Activated CD4-positive, alpha-beta T cell treated with anti-CD3 and anti-CD28 coated beads, Interleukin-2, amount 50 U/mL, for 24 hours (primary cell): ENCODE data around the gene SPOCK3.
"Not testable (repeated sequence)": the region's sequence is repeated elsewhere in the genome, so short reads cannot be mapped to it uniquely, and the experiment has no call there.

Source experiments
- DNase-seq, 2 donors: peaks; one replicate each; pipeline ENCODE4 v3.0.0-alpha.2; 2020; ENCODE audit warnings: low read depth in 1 of 2, low spot score in 1 of 2

The SPOCK3 gene

GRCh38 chr4:166827629-166828028 lies 406.7 kb downstream of the SPOCK3 start:
- DNase-seq: no peak

- DNase-seq: no peak
Observed at GRCh38 chr4:166827167-166827566, 407.1 kb downstream of the SPOCK3 start.

GRCh38 chr4:166823848-166824247 lies 410.4 kb downstream of the SPOCK3 start:
- DNase-seq: no peak

GRCh38 chr4:166823126-166823525 lies 411.2 kb downstream of the SPOCK3 start:
- no peak for DNase-seq

GRCh38 chr4:166822386-166822785 lies 411.9 kb downstream of the SPOCK3 start:
- no peak for DNase-seq

GRCh38 chr4:166816890-166817289 lies 417.4 kb downstream of the SPOCK3 start:
- DNase-seq: no peak

- no peak for DNase-seq
Observed at GRCh38 chr4:166808380-166808779, 425.9 kb downstream of the SPOCK3 start.

GRCh38 chr4:166802346-166802745 lies 431.9 kb downstream of the SPOCK3 start:
- DNase-seq: no peak

- no peak for DNase-seq
Observed at GRCh38 chr4:166798126-166798525, 436.2 kb downstream of the SPOCK3 start.

GRCh38 chr4:166777760-166778159 lies 456.5 kb downstream of the SPOCK3 start:
- DNase-seq: no peak

- no peak for DNase-seq
Observed at GRCh38 chr4:166763018-166763417, 471.3 kb downstream of the SPOCK3 start.

- DNase-seq: no peak
Observed at GRCh38 chr4:166741742-166742141, 492.6 kb downstream of the SPOCK3 start.

- not testable (repeated sequence) for DNase-seq
Observed at GRCh38 chr4:166739215-166739614, 495.1 kb downstream of the SPOCK3 start.

- DNase-seq: no peak
Observed at GRCh38 chr4:166737430-166737829, 496.9 kb downstream of the SPOCK3 start.

- no peak for DNase-seq
Observed at GRCh38 chr4:166735553-166735952, 498.7 kb downstream of the SPOCK3 start.

GRCh38 chr4:166734797-166735196 lies 499.5 kb downstream of the SPOCK3 start:
- DNase-seq: no peak

GRCh38 chr4:166733686-166734085 lies 500.6 kb downstream of the SPOCK3 start:
- no peak for DNase-seq

GRCh38 chr4:166726832-166727231 lies 507.5 kb downstream of the SPOCK3 start:
- no peak for DNase-seq

GRCh38 chr4:166724369-166724768 lies 509.9 kb downstream of the SPOCK3 start:
- DNase-seq: no peak

GRCh38 chr4:166723532-166724140 lies 510.7 kb downstream of the SPOCK3 start:
- no peak for DNase-seq

GRCh38 chr4:166715748-166716713 lies 518.3 kb downstream of the SPOCK3 start:
- not testable (repeated sequence) for DNase-seq

- DNase-seq: no peak
Observed at GRCh38 chr4:166700592-166700991, 533.7 kb downstream of the SPOCK3 start.
